GM12892 (cell line): ENCODE results near the gene USP7.
"Not testable (repeated sequence)": the region's sequence is repeated elsewhere in the genome, so short reads cannot be mapped to it uniquely, and the experiment has no call there.

Experiments used
- DNase-seq: peaks from one replicate; pipeline ENCODE4 v3.0.0; 2011; ENCODE audit not compliant: insufficient read length
- FAIRE-seq: peaks from 2 replicates; lab custom pipeline; 2011; peaks lifted over from hg19 to GRCh38; lab: Jason Lieb, UNC
- POLR2A ChIP-seq: IDR thresholded peaks from 2 replicates; pipeline ENCODE4 v1.6.1; 2011; ENCODE audit warnings: low read depth, low read length, control low read depth
- POLR2AphosphoS5 ChIP-seq: IDR thresholded peaks from 2 replicates; pipeline ENCODE4 v1.6.1; 2011; ENCODE audit warnings: low read depth, low read length, control low read depth
- TAF1 ChIP-seq: IDR thresholded peaks from 2 replicates; pipeline ENCODE4 v1.6.1; 2011; ENCODE audit warnings: low read depth, mild to moderate bottlenecking, control low read depth, low read length, borderline replicate concordance

Gene USP7

DNA sequence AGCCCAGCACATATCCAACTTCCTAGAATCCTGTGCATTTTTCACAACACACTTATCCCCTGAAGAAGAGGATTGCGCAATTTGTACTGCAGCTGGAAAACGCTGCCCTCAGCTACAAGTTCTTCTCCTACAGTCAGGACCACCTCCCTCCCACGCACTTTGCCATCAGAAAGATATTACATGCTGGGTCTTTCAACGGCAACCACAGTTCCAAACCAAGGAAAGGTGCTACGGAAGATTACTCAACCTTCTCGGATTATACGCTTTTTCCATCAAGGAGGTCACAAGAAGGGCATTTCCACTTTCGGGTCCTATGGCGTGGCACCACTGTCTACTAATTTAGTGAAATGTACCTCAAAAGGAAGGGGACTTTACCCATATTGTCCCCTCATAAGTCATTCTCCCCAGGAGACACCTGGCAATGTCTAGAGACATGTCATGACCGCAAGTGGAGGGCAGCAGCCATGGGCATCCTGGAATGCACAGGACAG is 35.2 kb downstream of the USP7 start:
- TF ChIP-seq TAF1 (no peak), POLR2AphosphoS5 (no peak), POLR2A (no peak)
- DNase-seq (no peak), FAIRE-seq (no peak)

DNA sequence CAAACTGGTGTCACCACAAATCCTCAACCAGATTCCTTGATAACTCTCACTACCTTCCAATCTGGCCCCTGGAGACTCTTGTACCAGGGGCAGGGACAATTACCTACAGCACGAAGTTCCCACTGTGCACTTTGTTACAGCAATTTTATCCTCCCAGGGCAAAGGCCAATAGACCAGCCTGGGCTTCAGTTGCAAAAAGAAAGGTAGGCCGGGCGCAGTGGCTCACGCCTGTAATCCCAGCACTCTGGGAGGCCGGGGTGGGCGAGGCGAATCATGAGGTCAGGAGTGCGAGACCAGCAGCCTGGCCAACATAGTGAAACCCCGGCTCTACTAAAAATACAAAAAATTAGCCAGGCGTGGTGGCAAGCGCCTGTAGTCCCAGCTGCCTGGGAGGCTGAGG is 36.9 kb downstream of the USP7 start:
- TF ChIP-seq POLR2AphosphoS5 (no peak), TAF1 (no peak), POLR2A (no peak)
- FAIRE-seq (no peak), DNase-seq (no peak)

DNA sequence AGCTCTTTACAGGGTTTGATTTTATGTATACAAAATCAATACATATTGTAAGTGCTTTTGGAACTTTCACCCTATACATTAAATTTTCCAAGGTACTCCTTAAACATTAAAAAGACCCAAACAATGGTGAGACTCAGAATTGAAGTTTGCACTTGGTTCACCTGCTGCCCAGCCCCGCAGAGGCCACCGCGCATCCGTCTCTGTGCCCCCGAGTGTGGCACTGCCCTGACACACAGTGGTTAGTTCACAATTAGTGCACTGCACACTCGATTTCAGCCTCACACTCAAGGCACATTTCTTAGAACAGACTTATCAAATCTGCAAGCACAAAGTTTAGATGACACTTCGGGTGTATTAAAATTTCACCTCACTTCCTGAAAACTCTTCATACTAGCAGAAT is 38.3 kb downstream of the USP7 start:
- no peak for TF ChIP-seq POLR2AphosphoS5
- TF ChIP-seq POLR2A: no peak
- TF ChIP-seq TAF1: no peak
- FAIRE-seq: no peak
- DNase-seq: no peak

DNA sequence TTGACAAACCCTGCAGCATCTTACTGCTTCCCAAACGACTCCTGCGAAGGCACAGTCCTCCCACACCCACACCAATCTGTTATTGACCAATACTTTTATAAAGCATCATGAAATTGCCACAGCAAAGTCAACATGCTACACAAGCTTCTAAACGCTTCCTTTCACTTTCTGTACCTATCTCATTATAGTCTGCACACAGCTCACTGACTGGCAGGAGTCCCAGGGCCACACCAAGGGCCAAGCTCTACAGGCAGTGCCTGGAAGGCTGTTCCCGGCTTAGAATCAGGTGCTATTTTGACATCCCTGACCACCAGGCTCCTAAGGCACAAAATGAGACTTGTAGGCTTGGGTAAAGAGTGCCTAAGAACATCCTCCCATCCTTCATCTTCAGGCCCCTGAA is 39.5 kb downstream of the USP7 start:
- DNase-seq (no peak), FAIRE-seq (no peak)
- TF ChIP-seq POLR2AphosphoS5 (no peak), TAF1 (no peak), POLR2A (no peak)

DNA sequence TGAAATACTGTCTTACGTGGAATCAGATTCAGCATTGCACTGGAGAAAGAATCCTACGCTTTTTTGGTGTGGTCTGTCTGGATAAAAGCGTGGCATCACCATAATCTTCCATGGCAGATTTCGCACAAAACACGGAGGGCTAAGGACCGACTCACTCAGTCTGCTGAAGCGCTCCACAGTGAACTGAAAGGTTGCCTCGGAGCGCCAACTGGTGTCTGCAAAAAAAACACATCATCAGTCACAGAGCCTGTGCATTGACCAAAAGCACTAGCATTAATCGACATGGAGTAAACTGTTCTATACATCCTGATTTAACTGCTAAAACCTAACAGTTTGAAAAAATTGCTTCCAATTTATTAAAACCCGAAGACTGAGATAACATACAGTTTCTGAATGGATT is 40.5 kb downstream of the USP7 start:
- FAIRE-seq: no peak

DNA sequence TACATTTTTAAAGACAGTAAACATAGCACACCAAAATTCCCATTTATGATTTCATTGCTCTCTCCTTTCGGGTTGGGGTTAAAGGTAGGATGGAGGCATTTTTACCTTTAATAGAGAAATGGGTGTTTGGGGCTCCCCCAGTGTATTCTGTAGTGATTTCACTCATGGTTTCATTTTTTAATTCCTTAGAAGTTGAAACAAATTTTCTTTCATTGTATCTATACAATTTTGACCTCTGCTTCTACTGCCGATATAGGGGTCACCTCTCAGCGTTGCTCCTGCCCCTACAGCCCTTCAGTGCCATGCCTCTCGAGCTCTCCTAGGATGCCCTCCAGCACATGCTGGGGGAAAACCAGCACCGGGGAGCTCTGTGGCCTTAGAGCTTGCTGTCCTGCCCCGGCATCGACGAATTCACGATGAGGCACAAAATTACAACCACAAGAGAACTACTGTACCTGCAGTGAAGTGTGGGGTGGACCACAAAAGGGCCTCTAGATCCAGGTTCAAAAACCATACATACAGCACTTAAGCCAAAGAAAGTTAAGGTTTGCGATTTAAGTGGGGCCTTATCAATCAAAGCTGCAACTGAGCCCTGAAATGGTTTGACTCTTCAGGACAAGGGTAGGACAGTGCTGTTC is 42.2 kb downstream of the USP7 start:
- DNase-seq (no peak), FAIRE-seq (no peak)
- TF ChIP-seq POLR2AphosphoS5: 0 out of 2 replicates have a peak, but pooled peaks have one; percentile 2
- no peak for TF ChIP-seq TAF1

More for the DNA sequence above, 40.5 kb downstream of the USP7 start:
- TF ChIP-seq POLR2AphosphoS5: no peak
- no peak for TF ChIP-seq TAF1
- TF ChIP-seq POLR2A: no peak
- no peak for DNase-seq

DNA sequence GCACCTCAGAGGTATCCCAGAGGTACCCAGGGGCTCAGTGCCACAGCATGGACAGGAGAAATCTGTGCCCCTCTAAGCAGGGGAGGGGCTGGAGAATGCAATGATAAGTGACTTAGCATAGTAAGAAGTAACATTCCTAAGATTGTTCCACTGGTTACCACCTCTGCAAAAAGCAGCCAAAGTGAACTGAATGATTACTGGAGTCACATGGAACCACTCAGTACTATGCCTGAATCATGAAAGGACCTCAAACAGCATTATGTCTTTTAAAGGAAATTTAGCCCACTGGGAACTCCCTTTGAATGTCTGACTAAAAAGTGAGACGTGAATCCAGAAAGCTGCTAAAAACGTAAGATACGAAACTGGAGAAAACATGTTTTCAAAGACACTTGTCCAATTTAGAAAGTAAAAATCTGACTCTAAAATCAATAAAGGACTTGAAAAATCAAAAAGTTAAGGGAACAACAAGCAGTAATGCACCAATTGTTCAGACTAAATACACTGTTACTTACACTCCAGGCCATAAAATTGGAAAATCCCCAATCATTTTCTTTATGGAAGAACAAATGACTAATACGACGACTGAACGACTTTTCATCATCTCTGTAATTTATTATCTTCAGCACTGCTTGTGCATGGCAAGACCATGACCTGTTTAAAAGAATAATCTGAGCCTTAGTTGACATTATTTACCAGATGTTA is 42.9 kb downstream of the USP7 start:
- FAIRE-seq: no peak
- DNase-seq: no peak
- TF ChIP-seq POLR2AphosphoS5 (no peak), POLR2A (no peak), TAF1 (no peak)

DNA sequence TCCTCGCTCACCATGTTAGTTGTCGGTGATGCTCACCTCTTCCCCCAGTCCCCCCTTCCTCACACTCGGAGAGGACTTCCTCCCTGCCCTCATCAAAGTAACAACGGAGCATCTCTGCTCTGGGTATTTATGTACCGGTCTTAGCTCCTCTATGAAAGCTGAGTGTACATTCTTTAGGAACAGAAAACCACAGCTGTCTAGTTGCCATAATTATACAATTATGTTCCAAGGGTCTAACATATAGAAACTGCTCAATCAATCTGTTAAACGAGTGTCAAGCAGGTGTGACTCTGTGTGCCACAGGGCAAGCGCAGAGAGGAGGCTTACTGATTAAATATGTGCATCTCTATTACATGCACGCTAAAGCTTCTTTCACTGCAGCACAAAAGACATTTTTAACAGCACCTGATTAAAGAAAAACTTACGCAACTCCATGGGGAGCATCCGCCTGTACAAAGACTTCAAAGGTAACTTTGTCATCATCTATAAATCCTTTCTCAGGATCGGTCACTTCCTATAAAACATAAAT is 43.7 kb downstream of the USP7 start:
- DNase-seq (no peak), FAIRE-seq (no peak)
- TF ChIP-seq POLR2A (no peak), POLR2AphosphoS5 (no peak)

DNA sequence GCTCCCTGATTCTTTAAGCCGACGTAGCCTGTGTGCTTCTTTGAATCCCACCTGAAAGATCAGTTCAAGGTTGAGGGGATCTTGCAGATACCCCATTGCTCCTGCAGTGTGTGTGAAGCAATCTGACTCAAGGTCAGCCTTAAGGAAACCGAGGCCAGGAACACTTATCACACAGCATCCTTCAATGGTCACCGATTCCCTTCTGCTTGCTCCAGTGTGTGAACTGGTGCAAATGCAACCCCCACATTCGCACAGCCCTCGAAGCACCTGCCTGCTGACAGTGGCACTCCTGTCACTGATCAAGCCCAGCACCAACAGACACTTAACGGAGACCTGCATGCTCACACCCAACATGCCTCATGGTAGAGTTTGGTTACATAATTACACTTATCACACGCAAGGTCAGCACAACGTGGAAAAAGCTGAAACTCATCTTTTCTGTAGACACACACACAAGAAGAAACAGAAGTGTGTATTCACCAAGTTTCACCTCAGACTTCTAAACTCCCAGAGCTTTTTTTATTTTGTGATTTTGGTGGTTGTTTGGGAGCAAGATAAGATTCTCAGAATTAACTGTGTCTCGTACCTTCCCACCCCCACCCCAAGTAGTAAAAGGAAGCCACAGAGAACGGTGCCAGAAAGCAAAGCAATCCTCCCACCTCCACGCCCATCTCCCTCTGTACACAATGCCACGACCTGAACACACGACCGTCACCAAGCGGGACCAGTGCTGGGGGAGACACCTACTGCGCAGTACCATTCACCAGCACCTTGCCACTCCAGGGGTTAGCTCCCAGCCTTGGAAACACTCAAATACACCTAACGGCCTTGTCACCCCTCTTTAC is 44.4 kb downstream of the USP7 start:
- DNase-seq (no peak), FAIRE-seq (no peak)
- TF ChIP-seq POLR2A: no peak; the same call in 1 of the 2 replicates
- TF ChIP-seq POLR2AphosphoS5: no peak
- no peak for TF ChIP-seq TAF1

DNA sequence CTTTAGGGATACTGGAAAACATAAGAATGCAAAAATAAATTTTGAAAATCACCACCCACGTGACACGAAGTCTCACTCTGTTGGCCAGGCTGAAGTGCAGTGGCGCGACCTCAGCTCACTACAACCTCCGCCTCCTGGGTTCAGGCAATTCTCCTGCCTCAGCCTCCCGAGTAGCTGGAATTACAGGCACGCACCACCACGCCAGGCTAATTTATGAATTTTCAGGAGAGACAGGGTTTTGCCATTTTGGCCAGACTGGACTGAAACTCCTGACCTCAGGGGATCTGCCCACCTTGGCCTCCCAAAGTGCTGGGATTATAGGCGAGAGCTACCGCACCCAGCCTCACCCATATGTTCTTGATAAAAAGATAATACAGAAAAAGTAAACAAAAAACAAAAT is 46.4 kb downstream of the USP7 start:
- FAIRE-seq: not testable (repeated sequence)

DNA sequence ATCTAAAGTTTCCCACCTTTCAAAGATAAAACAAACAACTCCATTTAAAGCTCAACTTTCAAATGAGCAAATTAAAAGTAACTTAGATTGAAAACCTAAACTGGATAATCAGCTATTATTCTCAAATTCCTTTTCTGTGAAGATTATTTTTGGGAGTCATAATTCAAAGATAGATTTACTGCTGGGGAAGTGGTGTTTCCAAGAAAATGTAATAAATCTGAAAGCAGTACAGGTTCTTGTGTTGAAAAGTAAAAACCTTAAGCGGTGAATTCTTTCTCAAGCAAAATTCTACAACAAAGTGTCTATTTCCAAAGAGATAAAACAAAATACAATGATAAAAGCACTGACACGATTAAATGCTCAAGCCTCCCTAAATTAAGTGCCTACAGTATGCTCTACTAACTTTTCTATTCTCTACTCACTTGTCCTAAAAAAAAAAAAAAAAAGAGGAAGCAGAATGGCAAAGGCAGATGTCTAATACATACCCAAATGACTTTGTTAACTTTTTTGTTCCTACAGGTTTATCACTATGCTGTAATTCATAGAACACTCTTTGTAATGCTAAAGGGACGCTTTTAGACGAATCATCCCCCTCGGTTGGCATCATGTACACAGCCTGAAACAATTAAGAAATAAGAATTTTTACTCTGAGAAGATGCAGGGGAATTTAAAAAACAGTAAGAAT is 47.0 kb downstream of the USP7 start:
- FAIRE-seq (no peak), DNase-seq (no peak)
- TF ChIP-seq TAF1 (no peak), POLR2AphosphoS5 (no peak)

More for the DNA sequence above, 46.4 kb downstream of the USP7 start:
- not testable (repeated sequence) for DNase-seq
